ENCODE data around the gene AEBP2.
"Not testable (repeated sequence)": the region's sequence is repeated elsewhere in the genome, so short reads cannot be mapped to it uniquely, and the experiment has no call there.

AEBP2 gene

DNA sequence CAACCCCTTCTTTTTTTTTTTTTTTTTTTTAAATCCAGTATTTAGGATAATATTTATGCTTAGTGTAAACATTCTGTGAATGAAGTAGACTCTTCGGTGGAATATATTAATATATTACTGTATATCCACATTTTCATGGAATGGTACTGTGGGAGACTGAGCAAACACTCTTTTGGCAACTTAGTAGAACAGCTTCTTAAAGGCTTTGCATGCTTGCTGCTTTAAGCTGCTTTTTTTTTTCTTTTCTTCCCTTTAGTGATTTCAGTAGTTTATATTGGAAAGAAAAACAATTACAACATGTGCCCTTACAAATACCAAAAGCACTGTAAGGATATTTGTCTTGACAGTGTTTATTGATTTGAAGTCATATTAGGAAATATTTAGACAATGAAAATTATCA lies 78.9 kb downstream of the AEBP2 start:
- DNase-seq: no peak

DNA sequence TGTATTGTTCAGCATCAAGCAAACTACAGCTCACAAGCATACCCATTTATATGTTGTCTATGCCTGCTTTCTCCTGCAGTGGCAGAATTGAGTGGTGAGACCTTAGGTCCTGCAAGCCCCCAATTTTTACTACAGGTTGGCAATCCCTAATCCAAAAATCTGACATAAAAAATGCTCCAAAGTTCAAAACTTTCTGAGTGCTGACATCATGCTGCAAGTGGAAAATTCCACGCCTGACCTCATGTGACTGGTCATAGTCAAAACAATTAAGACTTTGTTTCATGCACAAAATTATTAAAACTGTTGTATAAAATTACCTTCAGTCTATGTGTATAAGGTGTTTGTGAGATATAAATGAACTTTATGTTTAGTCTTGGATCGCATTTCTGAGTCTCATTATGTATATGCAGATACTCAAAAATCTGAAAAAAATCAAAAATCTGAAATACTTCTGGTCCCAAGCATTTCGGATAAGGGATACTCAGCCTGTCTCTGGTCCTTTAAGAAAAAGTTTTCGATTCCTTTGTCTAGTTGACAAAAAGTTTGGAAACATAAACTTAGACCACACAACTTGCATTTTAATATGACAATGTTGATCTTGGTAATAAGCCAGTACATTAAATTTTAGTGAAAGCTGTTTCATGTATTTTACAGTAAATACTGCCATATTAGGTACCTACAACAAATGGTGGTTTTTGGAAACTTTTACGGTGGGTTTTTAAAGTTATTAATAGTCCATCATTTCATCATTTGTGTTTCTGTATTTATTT lies 81.5 kb downstream of the AEBP2 start:
- DNase-seq: no peak

DNA sequence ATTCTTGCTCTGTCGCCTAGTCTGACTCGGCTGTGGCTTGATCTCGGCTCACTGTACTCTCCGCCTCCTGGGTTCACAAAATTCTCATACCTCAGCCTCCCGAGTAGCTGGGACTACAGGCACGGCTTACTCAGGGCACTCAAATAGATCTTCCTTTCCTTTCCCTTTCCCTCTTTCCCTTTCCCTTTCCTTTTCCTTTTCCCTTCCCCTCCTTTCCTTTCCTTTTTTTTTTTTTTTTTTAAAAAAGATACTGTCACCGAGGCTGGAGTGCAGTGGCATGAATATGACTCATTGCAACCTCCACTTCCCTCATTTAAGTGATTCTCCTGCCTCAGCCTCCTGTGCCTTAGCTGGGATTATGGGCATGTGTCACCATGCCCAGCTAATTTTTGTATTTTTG lies 86.0 kb downstream of the AEBP2 start:
- DNase-seq: no peak

GRCh38 chr12:19527866-19528265 lies 88.6 kb downstream of the AEBP2 start:
- no peak for DNase-seq

DNA sequence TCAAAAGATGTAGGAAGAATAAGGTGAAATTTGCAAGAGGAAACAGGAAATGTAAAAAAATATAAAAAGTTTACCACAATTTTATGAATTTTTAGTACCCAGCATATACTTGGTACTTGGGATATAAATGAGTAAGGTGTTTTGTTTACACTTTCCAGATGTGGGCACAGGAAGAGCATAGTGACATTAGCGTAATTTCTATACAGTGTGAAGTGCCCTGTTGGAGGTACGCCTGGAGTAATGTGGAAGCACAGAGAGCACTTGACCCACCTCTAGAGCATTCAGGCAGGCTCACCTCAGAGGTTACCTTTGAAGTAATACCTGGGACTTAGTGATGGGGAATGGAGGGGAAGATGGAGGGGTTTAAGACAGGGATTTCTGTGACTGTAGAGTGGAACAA lies 89.5 kb downstream of the AEBP2 start:
- no peak for DNase-seq

DNA sequence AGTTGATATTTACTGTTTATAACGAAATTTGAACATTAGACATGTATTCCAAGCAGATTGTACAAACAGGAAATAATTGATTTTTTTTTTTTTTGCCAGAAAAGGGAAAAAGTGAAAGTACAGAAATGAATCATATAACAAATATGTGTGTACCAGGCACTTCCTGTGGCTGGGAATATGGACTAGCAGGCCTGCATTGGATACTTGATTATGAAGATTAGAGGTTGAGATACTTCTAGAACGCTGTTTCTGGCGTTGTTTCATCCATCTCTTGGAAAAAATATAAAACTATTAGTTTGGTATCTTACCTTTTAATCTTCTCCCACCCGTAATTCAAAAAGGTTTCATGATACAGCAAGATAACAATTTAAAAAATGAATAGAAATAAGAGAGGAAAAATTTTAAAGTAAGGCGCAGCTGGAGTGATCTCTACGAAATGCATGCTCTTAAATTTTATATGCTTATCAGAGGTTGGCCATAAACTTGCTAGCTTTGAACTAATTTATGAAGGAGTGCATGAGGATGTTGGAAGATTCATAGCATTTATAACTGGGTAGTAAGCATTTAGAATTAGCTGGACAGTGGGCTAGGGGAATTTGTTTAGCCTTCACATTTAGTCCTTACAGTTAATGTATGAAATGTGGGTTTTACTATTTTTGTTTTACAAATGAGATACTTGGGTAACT lies 90.8 kb downstream of the AEBP2 start:
- no peak for DNase-seq

- DNase-seq: no peak
Measured at GRCh38 chr12:19530637-19531023, 91.3 kb downstream of the AEBP2 start.

GRCh38 chr12:19533567-19533966 lies 94.3 kb downstream of the AEBP2 start:
- no peak for DNase-seq

GRCh38 chr12:19539071-19539470 lies 99.8 kb downstream of the AEBP2 start:
- no peak for DNase-seq

GRCh38 chr12:19539836-19540235 lies 100.5 kb downstream of the AEBP2 start:
- DNase-seq: no peak

- no peak for DNase-seq
Measured at GRCh38 chr12:19542606-19543005, 103.3 kb downstream of the AEBP2 start.

- no peak for DNase-seq
Measured at GRCh38 chr12:19544353-19544752, 105.1 kb downstream of the AEBP2 start.

DNA sequence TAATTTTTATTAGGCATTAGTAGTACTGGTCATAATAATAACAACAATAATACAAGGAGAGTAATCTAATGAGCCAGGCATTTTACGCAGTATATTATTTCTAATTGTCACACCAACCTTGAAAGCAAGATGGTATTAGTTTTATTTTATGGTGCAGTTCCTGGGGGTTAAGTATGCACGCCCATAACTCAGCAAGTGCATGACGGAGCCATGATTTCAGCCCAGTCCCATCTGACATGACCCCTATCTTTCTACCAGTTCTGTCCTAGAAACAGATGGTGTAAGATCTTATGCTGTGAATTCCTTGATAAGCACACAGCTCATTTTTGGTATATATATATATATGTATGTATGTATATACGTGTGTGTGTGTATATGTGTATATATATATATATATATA lies 106.0 kb downstream of the AEBP2 start:
- no peak for DNase-seq

- DNase-seq: no peak
Measured at GRCh38 chr12:19546027-19546426, 106.7 kb downstream of the AEBP2 start.

DNA sequence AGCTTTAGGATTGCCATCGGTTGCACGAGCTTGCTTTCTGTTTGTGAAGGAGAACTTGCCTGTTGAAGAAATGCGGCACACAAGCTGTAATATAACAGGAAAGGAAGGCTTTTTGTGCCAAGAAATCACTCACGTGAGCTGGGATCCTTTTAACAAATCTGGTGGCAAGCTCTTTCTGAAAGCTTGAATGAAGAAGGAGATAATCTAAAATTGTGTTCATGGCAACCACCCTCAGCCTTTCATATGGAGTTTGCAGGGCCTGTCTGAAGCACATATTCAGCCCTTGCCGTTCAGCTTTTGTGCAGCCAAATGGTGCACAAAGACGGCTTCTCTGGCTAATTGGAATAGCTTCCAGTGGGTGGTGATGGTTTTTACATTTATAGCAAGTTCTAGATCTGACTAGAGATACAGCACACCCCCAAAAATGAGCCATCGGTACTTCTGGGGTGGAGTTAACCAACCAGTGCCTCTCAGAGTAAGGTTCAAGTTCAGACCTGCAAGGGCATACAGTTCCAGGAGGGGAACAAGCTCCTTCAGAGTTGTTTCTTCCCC lies 107.4 kb downstream of the AEBP2 start:
- no peak for DNase-seq

DNA sequence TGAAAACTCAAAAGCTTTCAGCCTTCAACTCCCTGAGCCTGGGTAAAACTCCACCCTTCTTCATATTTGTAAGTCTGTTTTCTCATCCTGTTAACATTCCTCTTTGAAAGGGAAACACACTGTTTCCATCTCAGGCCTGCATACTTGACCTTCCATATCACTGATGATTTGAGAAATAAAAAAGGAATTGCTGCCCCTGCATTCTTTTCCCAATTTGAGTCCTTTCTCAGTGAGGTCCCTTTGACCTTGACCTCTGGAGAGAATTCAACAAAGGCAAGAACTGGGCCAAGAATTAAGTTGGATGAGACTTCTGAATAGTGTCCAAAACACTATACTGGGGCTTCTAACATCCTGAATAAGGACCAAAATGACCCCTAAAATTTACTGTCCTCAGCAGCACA lies 108.0 kb downstream of the AEBP2 start:
- no peak for DNase-seq

DNA sequence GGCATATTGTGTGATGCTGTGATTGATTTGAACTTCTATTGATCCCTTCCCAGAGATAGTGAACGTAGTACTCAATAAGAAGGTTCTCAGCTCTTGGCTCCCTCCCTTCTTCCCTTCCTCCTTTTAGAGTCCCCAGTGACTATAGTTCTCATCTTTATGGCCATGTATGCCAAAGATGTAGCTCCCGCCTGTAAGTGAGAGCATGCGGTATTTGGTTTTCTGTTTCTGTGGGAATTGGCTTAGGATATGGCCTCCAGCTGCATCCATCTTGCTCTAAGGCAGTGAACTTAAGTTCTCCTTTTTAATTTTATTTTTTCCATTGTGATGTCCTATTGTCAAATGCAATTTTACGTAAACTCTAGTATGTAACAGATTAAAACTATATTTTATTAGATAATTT lies 109.5 kb downstream of the AEBP2 start:
- no peak for DNase-seq

DNA sequence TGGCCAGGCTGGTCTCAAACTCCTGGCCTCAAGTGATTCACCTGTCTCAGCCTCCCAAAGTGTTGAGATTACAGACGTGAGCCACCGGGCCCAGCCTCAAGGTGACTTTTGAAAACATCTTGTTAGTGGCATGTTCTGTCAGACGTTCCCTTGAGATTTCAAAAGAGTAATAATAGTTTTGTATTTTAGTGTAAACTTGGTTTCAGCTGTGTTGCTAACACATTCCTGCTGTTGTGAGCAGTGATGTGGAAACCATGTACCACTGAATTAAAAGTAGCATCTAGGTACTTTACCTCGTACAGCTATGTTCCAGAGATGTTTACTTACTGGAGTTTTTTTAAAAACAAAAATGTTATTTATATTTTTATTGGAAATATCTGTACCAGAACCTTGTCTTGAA lies 111.3 kb downstream of the AEBP2 start:
- no peak for DNase-seq

GRCh38 chr12:19552441-19553097 lies 113.3 kb downstream of the AEBP2 start:
- DNase-seq: not testable (repeated sequence)

- DNase-seq: no peak
Measured at GRCh38 chr12:19553175-19553574, 113.9 kb downstream of the AEBP2 start.

GRCh38 chr12:19561411-19561961 lies 122.2 kb downstream of the AEBP2 start:
- DNase-seq: no peak
